Measurements from ENCODE around the gene PTOV1.

DNA sequence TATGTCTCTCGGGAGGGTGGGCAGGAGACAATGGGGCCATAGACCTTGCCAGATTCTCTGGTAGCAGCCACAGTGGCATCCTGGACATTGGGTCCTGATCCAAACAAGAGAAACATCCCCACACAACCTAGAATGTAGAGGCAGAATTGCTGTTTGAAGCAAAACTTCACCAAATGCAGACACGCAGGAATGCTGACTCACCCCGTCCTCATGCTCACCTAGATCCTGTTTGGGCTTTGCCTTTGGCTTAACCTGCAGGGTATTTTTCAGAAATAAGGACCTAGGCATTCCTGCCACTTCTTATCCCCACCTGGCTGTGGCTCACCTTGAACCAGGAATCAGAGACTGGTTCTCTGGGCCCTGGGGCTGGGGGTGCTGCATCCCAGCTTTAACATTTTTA, 33.8 kb downstream of the PTOV1 start:
- TF ChIP-seq, protein P1, sequence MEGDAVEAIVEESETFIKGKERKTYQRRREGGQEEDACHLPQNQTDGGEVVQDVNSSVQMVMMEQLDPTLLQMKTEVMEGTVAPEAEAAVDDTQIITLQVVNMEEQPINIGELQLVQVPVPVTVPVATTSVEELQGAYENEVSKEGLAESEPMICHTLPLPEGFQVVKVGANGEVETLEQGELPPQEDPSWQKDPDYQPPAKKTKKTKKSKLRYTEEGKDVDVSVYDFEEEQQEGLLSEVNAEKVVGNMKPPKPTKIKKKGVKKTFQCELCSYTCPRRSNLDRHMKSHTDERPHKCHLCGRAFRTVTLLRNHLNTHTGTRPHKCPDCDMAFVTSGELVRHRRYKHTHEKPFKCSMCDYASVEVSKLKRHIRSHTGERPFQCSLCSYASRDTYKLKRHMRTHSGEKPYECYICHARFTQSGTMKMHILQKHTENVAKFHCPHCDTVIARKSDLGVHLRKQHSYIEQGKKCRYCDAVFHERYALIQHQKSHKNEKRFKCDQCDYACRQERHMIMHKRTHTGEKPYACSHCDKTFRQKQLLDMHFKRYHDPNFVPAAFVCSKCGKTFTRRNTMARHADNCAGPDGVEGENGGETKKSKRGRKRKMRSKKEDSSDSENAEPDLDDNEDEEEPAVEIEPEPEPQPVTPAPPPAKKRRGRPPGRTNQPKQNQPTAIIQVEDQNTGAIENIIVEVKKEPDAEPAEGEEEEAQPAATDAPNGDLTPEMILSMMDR (IDR thresholded peaks at IDR 0.05 in 4 of 5, conservative IDR thresholded peaks at IDR 0.05 in 1 of 5), result no peak
- no peak for TF ChIP-seq POLR2A (IDR thresholded peaks at IDR 0.05)
